ENCODE measurements around the gene WIPF3.
"Not testable (repeated sequence)": the region's sequence is repeated elsewhere in the genome, so short reads cannot be mapped to it uniquely, and the experiment has no call there.

WIPF3 gene

DNA sequence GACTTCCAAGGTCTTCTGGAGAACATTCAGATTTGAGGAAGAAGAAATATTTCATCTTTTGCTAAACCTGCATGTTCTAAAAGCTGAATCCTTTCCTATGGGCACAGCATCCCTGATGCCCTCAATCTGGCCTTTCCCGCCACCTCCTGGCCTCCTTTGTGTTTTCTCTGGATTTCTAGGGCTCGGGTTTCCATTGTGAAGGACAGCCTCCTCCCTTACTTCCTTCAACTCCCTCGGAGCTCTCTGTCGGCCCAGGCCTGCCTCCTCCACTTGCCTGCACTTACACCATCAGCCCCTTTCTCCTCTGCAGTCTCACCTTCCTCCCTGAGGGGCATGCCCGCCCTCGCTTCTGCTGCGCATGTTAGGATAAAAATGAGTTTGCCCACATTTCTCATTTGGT is 75.4 kb downstream of the WIPF3 start:
- DNase-seq (ENCODE audit: low read depth), result no peak

DNA sequence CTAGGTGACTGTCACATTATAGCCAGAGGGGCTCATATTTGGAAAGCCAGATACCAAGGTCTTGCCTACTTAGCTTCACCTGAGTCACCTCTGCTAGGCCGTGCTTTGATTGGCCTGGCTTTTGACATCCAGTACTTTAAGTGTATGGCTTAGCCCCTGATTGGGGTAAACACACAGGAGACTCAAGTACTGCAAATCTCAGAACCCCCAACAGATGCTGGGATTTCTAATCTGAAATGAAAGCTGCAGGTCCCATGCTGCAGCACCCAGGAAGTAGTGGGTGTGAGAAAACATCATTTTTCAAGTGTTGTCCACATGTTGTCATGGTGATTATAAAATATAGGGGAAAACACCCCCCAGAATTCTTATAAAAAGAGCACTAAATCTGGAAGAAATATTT is 76.2 kb downstream of the WIPF3 start:
- no peak for DNase-seq (ENCODE audit: low read depth)

DNA sequence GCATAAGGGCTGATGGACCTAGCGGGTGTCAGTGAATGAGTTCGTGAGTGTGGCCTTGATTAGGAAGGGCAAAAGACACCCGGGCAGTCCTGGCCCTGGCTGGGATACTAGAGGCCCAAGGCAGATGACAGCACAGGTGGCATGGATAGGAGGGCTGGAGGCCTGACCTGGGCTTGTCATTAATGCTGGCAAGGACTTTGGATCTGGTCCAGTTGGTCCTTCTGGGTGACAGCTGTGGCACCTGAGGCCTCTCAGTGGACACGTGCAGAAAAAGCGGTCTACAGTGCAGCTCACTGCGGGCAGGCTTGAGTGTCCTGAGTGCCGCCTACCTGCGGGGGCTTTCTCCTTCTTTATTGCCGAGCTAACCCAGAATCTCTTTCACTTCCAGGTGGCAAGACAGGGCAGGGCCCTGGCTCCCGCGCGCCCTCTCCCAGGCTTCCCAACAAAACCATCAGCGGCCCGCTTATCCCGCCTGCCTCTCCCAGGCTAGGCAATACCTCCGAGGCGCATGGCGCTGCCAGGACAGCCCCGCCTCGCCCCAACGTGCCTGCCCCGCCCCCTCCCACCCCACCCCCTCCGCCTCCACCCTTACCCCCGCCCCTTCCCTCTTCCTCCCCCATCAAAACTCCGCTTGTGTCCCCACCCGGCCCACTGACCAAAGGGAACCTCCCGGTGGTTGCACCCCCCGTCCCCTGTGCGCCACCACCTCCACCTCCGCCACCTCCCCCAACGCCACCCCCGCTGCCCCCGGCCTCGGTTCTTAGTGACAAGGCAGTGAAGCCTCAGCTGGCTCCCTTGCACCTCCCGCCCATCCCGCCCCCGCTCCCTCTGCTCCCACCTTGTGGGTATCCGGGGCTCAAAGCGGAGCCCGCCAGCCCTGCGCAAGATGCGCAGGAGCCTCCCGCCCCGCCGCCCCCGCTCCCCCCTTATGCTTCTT is 77.4 kb downstream of the WIPF3 start:
- no peak for DNase-seq (ENCODE audit: low read depth)

DNA sequence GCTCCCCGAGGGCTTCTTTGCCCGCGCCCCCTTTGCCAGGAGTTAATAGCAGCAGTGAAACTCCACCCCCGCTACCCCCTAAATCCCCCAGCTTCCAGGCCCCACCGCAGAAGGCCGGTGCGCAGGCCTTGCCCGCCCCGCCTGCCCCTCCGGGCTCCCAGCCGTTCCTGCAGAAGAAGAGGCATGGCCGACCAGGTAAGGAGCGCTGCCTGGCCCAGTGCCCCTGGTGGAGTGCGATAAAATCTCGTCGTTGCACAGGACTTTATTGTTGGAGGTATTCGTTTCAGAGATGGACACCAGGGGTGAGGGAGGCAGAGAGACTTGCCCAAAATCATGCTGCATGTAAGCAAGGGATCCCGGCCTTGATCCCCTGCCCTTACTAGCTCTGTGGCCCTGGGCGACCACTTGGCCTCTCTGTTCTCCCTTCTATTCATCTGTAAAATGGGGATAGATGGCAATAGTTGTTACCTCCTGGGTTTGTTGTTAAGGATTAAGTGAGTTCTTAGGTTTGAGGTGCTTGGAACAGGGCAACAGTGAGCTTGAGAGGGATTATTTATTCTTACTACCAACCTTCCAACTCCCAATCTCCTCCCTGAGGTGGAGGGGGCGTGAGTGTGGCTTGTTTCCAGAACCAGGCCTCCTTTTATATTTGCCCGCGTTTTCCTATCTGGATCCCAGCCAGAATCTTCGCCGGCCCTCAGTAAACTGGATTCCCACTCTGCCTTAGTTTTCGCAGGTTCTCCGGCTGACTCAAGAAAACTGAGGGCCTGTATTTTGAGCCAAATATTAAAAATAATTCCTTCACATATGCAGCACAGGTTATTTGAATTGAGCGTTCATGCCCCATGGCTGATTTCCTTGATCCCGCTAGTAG is 78.3 kb downstream of the WIPF3 start:
- no peak for DNase-seq (ENCODE audit: low read depth)

DNA sequence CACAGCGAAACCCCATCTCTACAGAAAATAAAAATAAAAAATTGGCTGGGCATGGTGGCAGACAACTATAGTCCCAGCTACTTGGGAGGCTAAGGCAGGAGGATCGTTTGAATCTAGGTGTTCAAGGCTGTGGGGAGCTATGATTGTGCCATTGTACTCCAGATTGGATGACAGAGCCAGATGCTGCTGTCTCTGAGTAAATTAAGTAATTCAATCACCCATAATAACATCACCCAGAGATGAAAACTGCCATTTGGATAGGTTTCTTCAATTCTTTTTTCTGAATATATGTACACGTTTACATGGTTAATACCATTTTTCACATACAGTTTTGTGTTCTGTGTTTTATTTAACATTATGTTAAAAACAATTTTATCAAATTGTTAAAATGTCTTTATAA is 79.3 kb downstream of the WIPF3 start:
- DNase-seq (ENCODE audit: low read depth), result no peak

DNA sequence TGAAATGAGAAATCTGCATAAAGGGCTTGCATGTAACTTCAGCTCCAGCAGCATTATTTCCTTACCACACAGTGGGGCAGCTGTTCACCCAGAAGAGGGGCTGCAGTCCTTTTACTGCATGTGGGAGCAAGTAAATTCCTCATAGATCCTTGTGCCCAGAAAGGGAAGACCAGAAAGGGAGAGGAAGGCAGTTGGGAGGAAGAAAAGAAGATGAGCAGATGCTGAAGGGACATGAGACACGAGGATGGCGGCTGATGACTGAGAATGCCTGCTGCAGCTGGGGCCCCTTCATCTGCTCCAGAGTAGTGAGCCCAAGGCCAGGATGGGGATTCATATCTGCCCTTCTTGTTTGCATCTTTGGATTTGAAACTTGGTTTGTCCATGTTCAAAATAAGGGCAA is 80.5 kb downstream of the WIPF3 start:
- DNase-seq (ENCODE audit: low read depth), result no peak

DNA sequence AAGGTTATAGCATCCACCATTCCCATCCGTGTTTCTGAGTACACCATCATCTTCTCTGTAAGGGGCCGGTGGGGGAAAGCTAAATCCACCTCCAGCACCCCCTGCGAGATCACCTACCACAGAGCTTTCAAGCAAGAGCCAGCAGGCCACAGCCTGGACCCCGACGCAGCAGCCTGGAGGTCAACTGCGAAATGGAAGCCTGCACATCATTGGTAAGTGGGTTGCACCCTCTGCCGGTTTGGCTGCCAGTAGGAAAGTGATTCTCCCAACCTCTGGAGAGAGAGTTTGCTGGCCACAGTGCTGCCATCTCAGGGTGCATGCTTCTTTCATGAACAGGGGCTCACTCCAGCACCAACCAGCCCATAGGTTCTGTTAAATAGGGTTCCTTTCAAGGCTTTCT is 81.7 kb downstream of the WIPF3 start:
- no peak for DNase-seq (ENCODE audit: low read depth)

DNA sequence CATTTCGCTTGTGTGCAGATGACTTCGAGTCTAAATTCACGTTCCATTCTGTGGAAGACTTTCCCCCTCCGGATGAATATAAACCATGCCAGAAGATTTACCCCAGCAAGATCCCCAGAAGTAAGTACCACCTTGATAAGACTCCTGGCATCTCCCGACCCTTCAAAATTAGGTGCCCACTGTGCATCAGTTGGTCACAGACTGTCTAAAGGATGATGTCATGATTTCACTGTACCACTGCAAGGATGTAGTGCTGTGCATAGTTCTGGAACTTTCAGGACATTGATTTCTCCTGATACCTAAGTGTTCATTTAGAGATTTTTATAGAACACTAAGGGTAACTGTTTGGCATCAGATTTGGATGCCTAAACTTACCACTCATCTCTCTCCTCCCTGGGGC is 83.0 kb downstream of the WIPF3 start:
- no peak for DNase-seq (ENCODE audit: low read depth)

DNA sequence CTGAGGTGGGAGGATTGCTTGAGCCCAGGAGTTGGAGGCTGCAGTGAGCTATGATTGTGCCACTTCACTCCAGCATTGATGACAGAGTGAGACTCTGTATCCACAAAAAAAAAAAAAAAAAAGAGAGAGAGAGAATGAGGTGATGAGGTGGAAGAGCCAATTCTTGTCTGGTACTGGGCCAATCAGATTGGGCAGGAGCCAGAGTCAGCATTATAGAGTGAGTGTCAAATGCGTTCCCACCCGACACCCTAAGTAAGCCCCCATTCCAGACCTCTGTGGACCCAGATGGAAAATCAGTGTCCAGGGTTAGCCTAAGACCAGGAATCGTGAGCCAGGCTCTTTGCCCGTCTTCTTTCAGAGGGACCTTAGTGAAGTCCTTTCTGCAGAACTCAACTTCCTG is 83.9 kb downstream of the WIPF3 start:
- DNase-seq (ENCODE audit: low read depth), result no peak

DNA sequence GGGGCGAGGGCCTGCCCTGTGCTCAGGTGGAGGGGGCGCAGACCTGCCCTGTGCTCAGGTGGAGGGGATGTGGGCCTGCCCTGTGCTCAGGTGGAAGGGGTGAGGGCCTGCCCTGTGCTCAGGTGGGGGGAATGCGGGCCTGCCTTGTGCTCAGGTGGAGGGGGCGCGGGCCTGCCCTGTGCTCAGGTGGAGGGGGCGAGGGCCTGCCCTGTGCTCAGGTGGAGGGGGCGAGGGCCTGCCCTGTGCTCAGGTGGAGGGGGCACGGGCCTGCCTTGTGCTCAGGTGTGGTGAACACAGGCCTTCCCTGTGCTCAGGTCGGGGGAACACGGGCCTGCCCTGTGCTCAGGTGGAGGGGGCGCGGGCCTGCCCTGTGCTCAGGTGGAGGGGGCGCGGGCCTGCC is 84.5 kb downstream of the WIPF3 start:
- not testable (repeated sequence) for DNase-seq (ENCODE audit: low read depth)

DNA sequence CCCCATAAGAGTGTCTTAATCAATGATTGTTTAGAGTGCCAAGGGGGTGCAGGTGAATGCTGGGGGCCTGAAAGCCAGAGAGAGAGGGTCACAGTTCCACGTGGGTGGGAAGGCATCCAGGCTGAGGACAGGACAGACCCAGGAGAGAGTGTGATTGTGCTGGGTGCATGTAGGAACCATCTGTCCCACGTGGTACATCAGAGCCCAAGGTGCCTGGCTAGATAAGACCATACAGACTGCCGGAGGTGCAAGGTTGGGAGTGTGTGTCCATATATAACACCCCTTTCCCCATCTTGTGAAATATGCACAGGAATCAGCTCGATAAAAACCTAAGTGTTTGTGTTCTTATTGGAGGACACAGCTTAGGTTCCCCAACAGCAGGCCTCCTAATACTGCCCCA is 85.5 kb downstream of the WIPF3 start:
- no peak for DNase-seq (ENCODE audit: low read depth)

DNA sequence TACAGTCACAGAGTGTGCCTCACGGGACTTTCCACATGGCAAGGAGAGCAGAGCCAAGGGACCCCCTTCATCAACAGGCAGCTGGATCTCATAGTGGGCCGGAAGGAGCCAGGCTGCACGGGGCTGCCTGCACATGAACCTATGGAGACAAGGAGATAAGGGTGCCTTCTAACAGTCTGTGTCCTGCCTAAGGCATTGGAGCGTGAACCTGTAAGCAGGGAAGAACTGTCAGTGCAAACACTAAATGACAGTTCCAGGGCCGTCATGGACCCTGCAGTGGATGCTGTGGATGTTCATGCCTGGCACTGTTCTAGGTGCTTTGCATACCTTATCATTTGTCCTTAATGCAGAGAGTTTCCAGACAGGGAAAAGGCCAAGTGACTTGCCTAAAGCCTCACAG is 85.9 kb downstream of the WIPF3 start:
- DNase-seq (ENCODE audit: low read depth), result no peak

DNA sequence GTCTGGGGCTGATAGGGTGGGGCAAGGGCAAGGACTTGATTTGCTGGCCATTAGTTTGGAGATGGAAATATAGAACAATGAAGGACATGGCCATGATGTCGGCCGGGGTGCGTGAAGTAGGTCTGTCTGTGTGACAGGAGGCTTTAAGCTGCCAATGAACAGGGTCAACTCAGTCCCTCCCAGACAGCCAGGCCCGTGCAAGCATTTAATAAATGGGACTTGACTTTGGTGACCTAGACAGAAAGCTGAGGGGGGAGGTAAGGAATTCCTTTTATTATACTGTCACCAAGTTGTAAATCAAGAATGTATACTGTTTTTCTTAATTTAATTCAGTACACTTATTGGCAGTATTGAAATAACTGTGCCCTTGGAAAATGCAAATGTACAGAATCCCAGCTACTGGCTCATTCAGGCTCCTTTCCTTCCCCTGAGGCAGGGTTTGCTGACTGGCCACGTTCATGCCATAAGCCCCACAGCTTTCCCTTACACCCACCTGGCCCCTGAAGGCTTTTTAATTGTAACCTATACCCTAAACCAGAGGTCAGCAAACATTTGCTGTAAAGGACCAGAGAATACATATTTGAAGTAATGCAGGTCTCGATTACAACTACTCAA is 87.2 kb downstream of the WIPF3 start:
- DNase-seq (ENCODE audit: low read depth), result no peak

DNA sequence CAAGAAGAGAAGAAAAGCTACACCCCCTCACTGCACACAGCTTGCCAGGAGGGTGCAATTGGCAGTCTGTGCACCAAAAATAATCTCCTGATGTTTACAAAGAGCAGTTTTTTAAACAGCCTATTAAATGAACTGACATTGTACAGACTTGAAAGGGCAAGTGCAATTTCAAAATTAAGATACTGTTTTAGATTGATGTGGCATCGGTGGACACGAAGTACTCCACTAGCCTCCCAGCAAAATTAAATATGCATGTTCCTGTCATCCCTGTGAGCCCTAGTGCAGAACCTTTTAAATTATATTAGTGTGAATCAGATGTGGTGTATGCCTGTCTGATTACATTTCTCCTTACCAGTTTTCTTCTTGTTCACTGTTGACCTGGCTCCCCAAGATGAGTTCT is 87.9 kb downstream of the WIPF3 start:
- DNase-seq (ENCODE audit: low read depth), result no peak

DNA sequence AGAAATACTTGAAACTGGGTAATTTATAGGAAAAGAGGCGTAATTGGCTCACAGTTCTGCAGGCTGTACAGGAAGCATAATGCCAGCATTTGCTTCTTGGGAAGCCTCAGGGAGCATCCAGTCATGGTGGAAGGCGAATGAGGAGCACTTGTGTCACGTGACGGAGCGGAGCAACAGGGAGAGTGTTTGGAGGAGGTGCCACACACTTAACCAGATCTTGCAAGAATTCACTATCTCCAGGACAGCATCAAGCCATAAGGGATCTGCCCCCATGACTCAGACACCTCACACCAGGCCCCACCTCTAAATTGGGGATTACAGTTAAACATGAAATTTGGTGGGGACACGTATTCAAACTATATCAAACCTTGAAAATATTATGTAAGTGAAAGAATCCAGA is 89.3 kb downstream of the WIPF3 start:
- no peak for DNase-seq (ENCODE audit: low read depth)

DNA sequence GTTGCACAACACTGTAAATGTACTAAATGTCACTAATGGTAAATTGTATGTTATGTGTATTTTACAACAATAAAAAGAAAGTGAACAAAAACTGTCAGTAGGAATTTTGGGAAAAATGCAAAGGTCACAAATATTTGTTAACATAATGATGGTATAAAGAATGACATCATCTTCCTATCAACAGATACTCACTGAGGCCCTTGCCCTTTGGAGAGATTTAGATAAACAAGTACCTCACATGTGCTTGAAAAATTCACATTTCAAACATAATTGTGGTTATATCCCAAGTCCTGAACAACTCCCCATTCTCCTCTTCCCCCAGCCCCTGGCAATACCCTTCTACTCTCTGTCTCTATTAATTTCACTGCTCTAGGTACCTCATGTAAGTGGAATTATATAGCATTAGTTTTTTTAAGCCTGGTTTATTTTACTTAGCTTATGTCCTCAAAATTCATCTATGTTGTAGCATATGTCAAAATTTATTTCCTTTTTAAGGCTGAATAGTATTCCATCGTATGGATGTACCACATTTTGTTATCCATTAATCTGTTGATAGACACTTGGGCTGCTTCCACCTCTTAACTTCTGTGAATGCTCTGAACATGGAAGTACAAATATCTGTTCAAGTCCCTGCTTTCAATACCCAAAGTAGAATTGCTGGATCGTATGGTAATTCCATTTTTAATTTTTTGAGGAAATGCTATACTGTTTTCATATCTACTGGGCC is 90.5 kb downstream of the WIPF3 start:
- no peak for DNase-seq (ENCODE audit: low read depth)

DNA sequence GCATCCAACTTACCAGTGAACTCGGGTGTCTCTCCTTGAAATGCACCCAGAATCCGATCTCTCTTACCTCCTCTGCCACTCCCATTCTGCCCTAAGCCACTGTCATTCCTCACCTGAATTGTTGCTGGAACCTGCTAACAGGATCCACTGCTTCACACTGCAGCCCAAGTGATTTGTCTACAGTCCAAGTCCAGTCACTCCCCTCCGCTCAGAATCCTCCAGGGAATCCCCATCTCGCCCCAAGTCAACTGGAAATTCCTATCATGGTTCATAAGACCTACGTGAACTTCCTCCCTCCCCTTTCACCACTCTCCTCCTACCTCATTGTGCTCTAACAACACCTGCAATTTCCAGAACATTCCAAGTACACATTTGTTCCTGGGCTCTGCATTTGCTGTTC is 92.0 kb downstream of the WIPF3 start:
- DNase-seq (ENCODE audit: low read depth), result no peak

DNA sequence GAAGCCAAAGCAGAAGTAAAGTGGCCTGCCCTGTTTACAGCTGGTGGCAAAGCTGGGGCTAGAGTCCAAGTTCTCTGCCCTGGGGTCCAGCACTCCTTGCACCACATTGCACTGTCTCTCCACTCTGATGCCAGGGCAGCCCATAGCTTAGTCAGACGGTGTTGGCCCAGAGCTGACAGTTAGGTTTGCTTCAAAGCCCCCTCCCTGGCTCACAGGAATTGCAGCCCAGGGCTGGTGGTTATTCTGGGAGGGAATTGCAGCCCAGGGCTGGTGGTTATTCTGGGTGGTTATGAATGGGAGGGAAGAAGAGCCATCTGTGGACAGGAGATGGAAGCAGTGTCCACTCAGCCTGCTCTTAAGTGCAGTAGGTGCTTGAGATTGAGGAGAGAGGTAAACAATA is 94.4 kb downstream of the WIPF3 start:
- DNase-seq (ENCODE audit: low read depth), result no peak

DNA sequence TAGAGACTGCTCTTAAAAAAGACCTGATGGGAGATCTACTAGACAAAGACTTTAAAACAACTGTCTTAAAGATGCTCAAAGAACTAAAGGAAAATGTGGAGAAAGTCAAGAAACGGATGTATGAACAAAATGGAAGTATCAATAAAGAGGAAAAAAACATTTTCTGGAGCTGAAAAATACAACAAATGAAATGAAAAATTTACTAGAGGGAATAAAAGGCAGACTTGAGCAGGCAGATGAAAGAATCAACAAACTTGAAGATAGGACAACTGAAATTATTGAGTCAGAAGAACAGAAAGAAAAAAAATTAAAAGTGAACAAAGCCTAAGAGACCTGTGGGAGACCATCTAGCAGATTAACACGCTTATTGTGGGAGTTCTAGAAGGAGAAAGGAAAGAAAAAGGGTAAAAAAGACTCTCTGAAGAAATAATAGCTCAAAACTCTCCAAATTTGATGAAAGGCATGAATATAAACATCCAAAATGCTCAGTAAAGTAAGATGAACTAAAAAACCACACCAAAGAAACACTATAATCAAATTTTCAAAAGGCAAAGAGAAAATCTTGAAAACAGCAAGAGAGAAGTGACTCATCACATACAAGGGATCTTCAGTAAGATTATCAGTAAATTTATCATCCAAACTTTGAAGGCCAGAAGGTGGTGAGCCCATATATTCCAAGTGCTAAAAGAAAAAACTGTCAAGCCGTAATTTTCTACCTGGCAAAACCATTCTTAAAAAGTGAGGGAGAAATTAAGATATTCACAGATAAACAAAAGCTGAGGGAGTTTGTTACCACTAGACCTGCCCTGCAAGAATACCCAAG is 100.1 kb downstream of the WIPF3 start:
- DNase-seq (ENCODE audit: low read depth), result no peak

DNA sequence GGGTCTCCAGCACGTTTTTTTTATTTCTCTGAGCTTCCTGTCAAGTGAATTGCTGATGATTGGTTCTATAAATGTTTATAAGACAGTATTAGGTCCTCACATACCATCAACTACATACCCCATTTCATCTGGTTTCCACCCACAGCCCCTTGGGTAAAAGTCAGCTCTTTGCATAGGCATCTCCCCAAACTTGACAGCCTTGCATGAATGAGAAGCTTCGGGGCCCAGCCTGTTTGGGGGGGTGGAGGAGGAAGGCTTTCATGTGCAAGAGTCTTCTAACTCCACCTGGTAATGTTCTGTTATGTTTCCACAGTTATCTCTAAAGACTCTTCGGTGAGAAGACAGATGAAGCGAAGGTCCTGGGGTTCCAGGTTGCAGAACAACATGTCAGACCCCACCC is 107.9 kb downstream of the WIPF3 start:
- DNase-seq (ENCODE audit: low read depth), result no peak

Data from T follicular helper cell (primary cell).